ENCODE results near the gene SINHCAF. TPM values are rescaled to one million over a fixed set of nuclear protein-coding genes. Genes with fewer than 3 reads are reported as not detected.
"Not testable (repeated sequence)": the region's sequence is repeated elsewhere in the genome, so short reads cannot be mapped to it uniquely, and the experiment has no call there.

SINHCAF gene
- total RNA-seq, 8 experiments from 2014 or later = 24.7 to 194 (median 74.6) TPM

- no peaks in the 10 kb centered on the region for H3K4me1 ChIP-seq (replicated peaks in 1 of 2)
- no peak overlapping the region for H3K4me3 ChIP-seq
- no peak overlapping the region for H3K27ac ChIP-seq
- 50 to 100% (median 96%) methylated on average over 1 to 10 of the region's 13 CpGs for WGBS, 10 experiments
- in situ Hi-C loops (cut with MboI; ENCODE audit: low pct_unique_long_range_greater_than_20kb in 2 of 9, low sequenced_read_pairs in 9 of 9, unreplicated experiment in 9 of 9) = loop anchor here in 1 of 9 experiments (25.0 kb wide), 1 partner anchor 339 kb away; no protein-coding TSS in a partner anchor
- ATAC-seq (replicated peaks in 6 of 8) = peak in 3 of 8 experiments; percentile 14 to 25 (median 20)
These were observed 28.1 kb downstream of the SINHCAF start for GRCh38 chr12:31297572-31298514.

DNA sequence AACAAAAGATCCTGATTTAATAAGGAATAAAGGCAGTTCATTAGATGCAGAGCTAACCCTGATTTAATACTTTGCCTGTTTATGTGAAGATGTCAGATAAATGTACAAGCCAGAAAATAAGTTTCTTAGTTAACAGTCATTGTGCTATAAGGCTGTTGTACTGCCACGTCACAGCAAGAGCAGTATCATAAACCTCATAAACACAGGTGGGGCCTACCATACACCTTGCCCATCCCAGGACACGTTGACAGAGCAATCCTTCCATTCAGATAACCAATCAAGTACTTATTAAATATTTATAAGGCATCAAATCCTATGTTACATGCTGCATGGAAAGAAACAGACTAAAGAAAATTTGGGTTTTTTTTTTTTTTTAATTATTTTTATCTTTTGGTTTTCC lies 36.5 kb downstream of the SINHCAF start:
- no peak for ATAC-seq (replicated peaks in 6 of 8)
- no peak overlapping the region for H3K4me3 ChIP-seq
- 80 to 100% (median 91%) methylated on average over 1 to 2 of the region's 2 CpGs; no CpG with 5 or more reads in 2 of the 10 experiments for WGBS, 10 experiments
- H3K4me1 ChIP-seq (replicated peaks in 1 of 2) = no peaks in the 10 kb centered on the region
- no peak overlapping the region for H3K27ac ChIP-seq
- in situ Hi-C loops (cut with MboI; ENCODE audit: low pct_unique_long_range_greater_than_20kb in 2 of 9, low sequenced_read_pairs in 9 of 9, unreplicated experiment in 9 of 9) = loop anchor here in 1 of 9 experiments (25.0 kb wide), 1 partner anchor 348 kb away; no protein-coding TSS in a partner anchor

DNA sequence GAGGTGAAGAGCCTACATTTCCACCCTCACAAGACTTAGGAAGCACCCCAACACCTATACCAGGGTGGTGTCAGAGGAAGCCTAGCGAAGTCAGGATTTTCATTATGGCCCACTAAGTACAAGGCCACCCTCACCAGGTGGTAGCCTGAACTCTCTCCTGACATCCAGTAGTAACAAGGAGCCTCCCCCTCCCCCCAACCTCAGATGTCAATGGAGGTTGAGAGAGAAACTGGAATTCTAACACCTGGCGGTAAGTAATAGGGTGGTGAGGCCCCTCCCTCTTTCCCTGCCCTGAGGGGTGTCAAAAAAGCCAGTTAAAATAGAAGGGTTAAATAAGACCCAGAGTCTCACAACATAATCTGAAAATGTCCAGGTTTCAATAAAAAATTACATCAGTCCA lies 37.6 kb downstream of the SINHCAF start:
- WGBS, 10 experiments = 83 to 100% (median 100%) methylated on average over 1 to 2 of the region's 2 CpGs; no CpG with 5 or more reads in 4 of the 10 experiments
- no peak overlapping the region for H3K4me3 ChIP-seq
- no peaks in the 10 kb centered on the region for H3K4me1 ChIP-seq (replicated peaks in 1 of 2)
- ATAC-seq (replicated peaks in 6 of 8) = no peak
- in situ Hi-C loops (cut with MboI; ENCODE audit: low pct_unique_long_range_greater_than_20kb in 2 of 9, low sequenced_read_pairs in 9 of 9, unreplicated experiment in 9 of 9) = loop anchor here in 1 of 9 experiments (25.0 kb wide), 1 partner anchor 349 kb away; no protein-coding TSS in a partner anchor
- H3K27ac ChIP-seq = no peak overlapping the region

GRCh38 chr12:31280183-31280582 lies 45.8 kb downstream of the SINHCAF start:
- in situ Hi-C loops (cut with MboI; ENCODE audit: low pct_unique_long_range_greater_than_20kb in 2 of 9, low sequenced_read_pairs in 9 of 9, unreplicated experiment in 9 of 9) = loop anchor here in 1 of 9 experiments (25.0 kb wide), 1 partner anchor 357 kb away; no protein-coding TSS in a partner anchor
- Histone ChIP-seq H3K27ac (no peak overlapping the region), H3K4me1 (replicated peaks in 1 of 2) (peaks cover 14% of the 10 kb centered on the region in 2 donors), H3K4me3 (no peak overlapping the region)
- no peak for ATAC-seq (replicated peaks in 6 of 8)

GRCh38 chr12:31279390-31279924 lies 46.5 kb downstream of the SINHCAF start:
- no peak overlapping the region for H3K4me3 ChIP-seq
- peak overlapping the region in 1 of 2 donors; percentile 42 for H3K27ac ChIP-seq
- in situ Hi-C loops (cut with MboI; ENCODE audit: low pct_unique_long_range_greater_than_20kb in 2 of 9, low sequenced_read_pairs in 9 of 9, unreplicated experiment in 9 of 9) = loop anchor here in 1 of 9 experiments (25.0 kb wide), 1 partner anchor 358 kb away; no protein-coding TSS in a partner anchor
- H3K4me1 ChIP-seq (replicated peaks in 1 of 2) = peaks cover 14% of the 10 kb centered on the region in 2 donors
- peak in 1 of 8 experiments; percentile 28 for ATAC-seq (replicated peaks in 6 of 8)
- WGBS, 10 experiments = 52 to 100% (median 96%) methylated on average over 1 to 6 of the region's 8 CpGs

DNA sequence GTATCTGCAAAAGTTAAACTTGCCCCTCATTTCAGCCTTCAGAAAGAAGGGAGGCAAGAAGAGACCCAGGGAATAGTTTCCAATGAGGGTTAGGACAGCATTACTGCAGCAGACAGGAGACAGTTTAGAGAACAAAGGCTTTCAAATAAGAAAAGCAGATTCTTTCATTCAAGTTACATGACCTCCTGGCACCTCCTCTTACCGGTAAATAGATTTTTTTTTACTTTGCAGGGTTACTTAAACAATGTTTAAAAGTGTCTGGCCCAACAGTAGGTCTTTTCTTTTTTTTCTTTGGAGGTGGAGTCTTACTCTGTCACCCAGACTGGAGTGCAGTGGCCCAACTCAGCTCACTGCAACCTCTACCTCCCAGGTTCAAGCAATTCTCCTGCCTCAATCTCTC lies 47.1 kb downstream of the SINHCAF start:
- peak overlapping the region in 1 of 2 donors; percentile 42 for H3K27ac ChIP-seq
- peaks cover 14% of the 10 kb centered on the region in 2 donors for H3K4me1 ChIP-seq (replicated peaks in 1 of 2)
- in situ Hi-C loops (cut with MboI; ENCODE audit: low pct_unique_long_range_greater_than_20kb in 2 of 9, low sequenced_read_pairs in 9 of 9, unreplicated experiment in 9 of 9) = loop anchor here in 1 of 9 experiments (25.0 kb wide), 1 partner anchor 358 kb away; no protein-coding TSS in a partner anchor
- WGBS, 10 experiments = 0 to 75% (median 0%) methylated on average over 1 of the region's 1 CpG; no CpG with 5 or more reads in 5 of the 10 experiments
- no peak overlapping the region for H3K4me3 ChIP-seq
- peak in 5 of 8 experiments; percentile 36 to 64 (median 41) for ATAC-seq (replicated peaks in 6 of 8)

DNA sequence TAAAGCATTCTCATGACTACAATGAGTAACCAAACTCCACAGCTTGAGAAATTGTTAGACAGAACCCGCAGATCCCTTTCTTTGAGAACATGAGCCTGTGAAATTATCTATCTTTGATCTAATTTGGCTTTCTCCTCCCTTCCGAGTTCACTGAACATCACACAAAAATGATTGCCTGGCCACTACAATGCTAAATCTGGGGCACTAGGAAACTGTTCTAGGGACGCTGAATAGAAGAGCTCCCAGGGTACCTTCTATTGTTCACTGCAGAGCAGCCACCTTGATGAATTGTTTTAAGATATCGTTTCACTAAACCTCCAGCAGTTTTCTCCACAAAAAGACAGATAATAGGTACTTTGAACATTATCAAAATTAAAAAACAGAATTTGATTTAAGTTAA lies 47.5 kb downstream of the SINHCAF start:
- in situ Hi-C loops (cut with MboI; ENCODE audit: low pct_unique_long_range_greater_than_20kb in 2 of 9, low sequenced_read_pairs in 9 of 9, unreplicated experiment in 9 of 9) = loop anchor here in 1 of 9 experiments (25.0 kb wide), 1 partner anchor 359 kb away; no protein-coding TSS in a partner anchor
- H3K4me1 ChIP-seq (replicated peaks in 1 of 2) = peaks cover 14% of the 10 kb centered on the region in 2 donors
- 2 to 100% (median 23%) methylated on average over 1 to 4 of the region's 4 CpGs; no CpG with 5 or more reads in 1 of the 10 experiments for WGBS, 10 experiments
- no peak overlapping the region for H3K27ac ChIP-seq
- peak in 3 of 8 experiments; percentile 36 to 59 (median 38) for ATAC-seq (replicated peaks in 6 of 8)
- no peak overlapping the region for H3K4me3 ChIP-seq

GRCh38 chr12:31277081-31277480 lies 48.9 kb downstream of the SINHCAF start:
- H3K27ac ChIP-seq = no peak overlapping the region
- in situ Hi-C loops (cut with MboI; ENCODE audit: low pct_unique_long_range_greater_than_20kb in 2 of 9, low sequenced_read_pairs in 9 of 9, unreplicated experiment in 9 of 9) = loop anchor here in 1 of 9 experiments (25.0 kb wide), 1 partner anchor 360 kb away; no protein-coding TSS in a partner anchor
- WGBS, 10 experiments = 82 to 100% (median 100%) methylated on average over 1 to 2 of the region's 2 CpGs; no CpG with 5 or more reads in 2 of the 10 experiments
- peaks cover 14% of the 10 kb centered on the region in 2 donors for H3K4me1 ChIP-seq (replicated peaks in 1 of 2)
- no peak overlapping the region for H3K4me3 ChIP-seq
- no peak for ATAC-seq (replicated peaks in 6 of 8)

GRCh38 chr12:31275491-31275890 lies 50.5 kb downstream of the SINHCAF start:
- H3K4me1 ChIP-seq (replicated peaks in 1 of 2) = peaks cover 14% of the 10 kb centered on the region in 2 donors
- in situ Hi-C loops (cut with MboI; ENCODE audit: low pct_unique_long_range_greater_than_20kb in 2 of 9, low sequenced_read_pairs in 9 of 9, unreplicated experiment in 9 of 9) = loop anchor here in 1 of 9 experiments (25.0 kb wide), 1 partner anchor 362 kb away; no protein-coding TSS in a partner anchor
- 80 to 100% (median 100%) methylated on average over 1 to 2 of the region's 2 CpGs; no CpG with 5 or more reads in 1 of the 10 experiments for WGBS, 10 experiments
- no peak overlapping the region for H3K4me3 ChIP-seq
- no peak for ATAC-seq (replicated peaks in 6 of 8)
- no peak overlapping the region for H3K27ac ChIP-seq

DNA sequence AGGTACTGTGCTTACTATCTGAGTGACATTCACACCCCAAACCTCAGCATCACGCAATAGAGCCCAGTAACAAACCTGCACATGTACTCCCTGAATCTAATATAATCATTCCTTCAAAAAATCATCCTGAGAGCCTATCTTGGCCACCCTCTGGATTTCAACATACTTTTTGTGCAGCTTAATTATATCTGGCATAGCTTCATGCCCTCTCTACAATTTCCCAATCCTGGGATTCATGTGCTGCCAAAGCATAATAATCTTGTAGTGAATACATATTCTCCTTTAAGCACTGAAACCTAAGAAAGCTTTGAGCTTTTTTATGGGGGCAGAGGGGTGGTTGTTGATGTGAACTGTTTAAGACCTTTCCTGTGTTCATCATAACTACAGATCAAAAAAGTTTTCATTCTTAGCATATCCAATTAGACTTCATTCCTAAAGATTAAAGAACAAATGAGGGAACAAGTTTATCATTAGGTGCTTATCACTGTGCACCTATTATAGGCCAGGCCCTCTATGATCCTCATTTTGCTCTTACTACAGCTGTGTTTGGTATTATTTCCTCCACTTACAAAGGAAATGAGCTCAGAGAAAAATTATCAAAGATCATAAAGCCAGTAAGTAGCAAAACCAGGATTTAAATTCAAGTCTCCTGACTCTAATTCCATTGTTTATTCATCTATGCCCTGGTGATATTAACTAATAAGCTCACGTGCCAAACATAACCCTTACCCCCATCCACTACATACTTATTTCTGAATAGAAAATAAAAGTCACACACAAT lies 51.2 kb downstream of the SINHCAF start:
- no peak overlapping the region for H3K27ac ChIP-seq
- in situ Hi-C loops (cut with MboI; ENCODE audit: low pct_unique_long_range_greater_than_20kb in 2 of 9, low sequenced_read_pairs in 9 of 9, unreplicated experiment in 9 of 9) = loop anchor here in 3 of 9 experiments (25.0 kb wide), 2 partner anchors 363 to 437 kb away; no protein-coding TSS in a partner anchor
- H3K4me3 ChIP-seq = no peak overlapping the region
- 67 to 100% (median 88%) methylated on average over 1 to 2 of the region's 2 CpGs; no CpG with 5 or more reads in 1 of the 10 experiments for WGBS, 10 experiments
- H3K4me1 ChIP-seq (replicated peaks in 1 of 2) = peaks cover 14% of the 10 kb centered on the region in 2 donors
- ATAC-seq (replicated peaks in 6 of 8) = no peak

- not testable (repeated sequence) for H3K4me3 ChIP-seq; H3K27ac ChIP-seq; H3K4me1 ChIP-seq (replicated peaks in 1 of 2); ATAC-seq (replicated peaks in 6 of 8)
- in situ Hi-C loops (cut with MboI; ENCODE audit: low pct_unique_long_range_greater_than_20kb in 2 of 9, low sequenced_read_pairs in 9 of 9, unreplicated experiment in 9 of 9) = loop anchor here in 2 of 9 experiments (25.0 kb wide), 2 partner anchors 364 to 436 kb away; no protein-coding TSS in a partner anchor
- WGBS, 10 experiments = 20 to 100% (median 100%) methylated on average over 1 to 3 of the region's 6 CpGs; no CpG with 5 or more reads in 5 of the 10 experiments
These were observed 52.2 kb downstream of the SINHCAF start for GRCh38 chr12:31273794-31274193.

Data from motor neuron (in vitro differentiated cells).